IPS-18c (cell line): ENCODE measurements around the gene RUFY2.

Source experiments
- H3K4me3 ChIP-seq: 2 replicates; pipeline ENCODE4 v1.7.0; 2013; ENCODE audit warnings: low read depth, mild to moderate bottlenecking, low read length, moderate library complexity; ENCODE audit not compliant: insufficient read depth
- H3K9me3 ChIP-seq: one replicate; pipeline ENCODE4 v1.6.1; 2013; ENCODE audit warnings: mild to moderate bottlenecking, low read length, moderate library complexity; ENCODE audit not compliant: control insufficient read depth, insufficient read depth

RUFY2 gene

GRCh38 chr10:68301790-68302502 is 105.1 kb downstream of the RUFY2 start:
- H3K4me3 ChIP-seq = no peak overlapping the region

GRCh38 chr10:68301301-68301700 is 105.8 kb downstream of the RUFY2 start:
- Histone ChIP-seq H3K4me3 (no peak overlapping the region), H3K9me3 (no peaks in the 10 kb centered on the region)

More at GRCh38 chr10:68301790-68302502, 105.1 kb downstream of the RUFY2 start:
- H3K9me3 ChIP-seq = no peaks in the 10 kb centered on the region

GRCh38 chr10:68296843-68297663 is 110.0 kb downstream of the RUFY2 start:
- H3K4me3 ChIP-seq = no peak overlapping the region
- no peaks in the 10 kb centered on the region for H3K9me3 ChIP-seq
